A673 (cell line): ENCODE results near the gene ITGB8. TPM values are rescaled to one million over a fixed set of nuclear protein-coding genes. Genes with fewer than 3 reads are reported as not detected.

Experiments
- BruUV-seq: library from RNA; stranded (reverse); fragments of 400-500 nt; replicated peaks from 2 replicates; lab custom pipeline; 2021; lab: Mats Ljungman, UMichigan
- CTCF ChIA-PET: fragments of 300-600 bp; sonication (Branson Sonifier 250); formaldehyde crosslinking; loops from one replicate; lab custom pipeline; 2022; ENCODE audit warnings: antibody characterized with exemption; lab: Charles Lee
- POLR2A ChIA-PET: fragments of 300-600 bp; sonication (Branson Sonifier 250); formaldehyde crosslinking; loops from one replicate; lab custom pipeline; 2022; ENCODE audit warnings: antibody characterized with exemption; ENCODE audit not compliant: low non-redundant PET; lab: Charles Lee
- DNase-seq: peaks from one replicate; pipeline ENCODE4 v3.0.0-alpha.2; 2015; ENCODE audit warnings: low spot score
- H3K27ac ChIP-seq: fragments of 200-600 bp; sonication (generic); 2 replicates; pipeline ENCODE4 v1.5.1; 2016; ENCODE audit warnings: mixed run types, low read depth, mild to moderate bottlenecking, mixed read lengths, antibody characterized with exemption, low read length; ENCODE audit not compliant: poor library complexity, severe bottlenecking
- H3K27me3 ChIP-seq: fragments of 200-600 bp; sonication (generic); replicated peaks from 2 replicates; pipeline ENCODE4 v1.6.1; 2017; ENCODE audit warnings: mixed run types, low read depth, mild to moderate bottlenecking, mixed read lengths, antibody characterized with exemption, low read length; ENCODE audit not compliant: insufficient read depth, poor library complexity
- H3K36me3 ChIP-seq: fragments of 200-600 bp; sonication (generic); 2 replicates; pipeline ENCODE4 v1.6.1; 2016; ENCODE audit warnings: mixed run types, mild to moderate bottlenecking, mixed read lengths, antibody characterized with exemption, low read length; ENCODE audit not compliant: insufficient read depth, poor library complexity, severe bottlenecking
- H3K4me1 ChIP-seq: fragments of 200-600 bp; sonication (generic); 2 replicates; pipeline ENCODE4 v1.6.1; 2017; ENCODE audit warnings: mixed run types, mild to moderate bottlenecking, mixed read lengths, antibody characterized with exemption, low read length; ENCODE audit not compliant: insufficient read depth, poor library complexity, severe bottlenecking
- H3K4me3 ChIP-seq: fragments of 200-600 bp; sonication (generic); 2 replicates; pipeline ENCODE4 v1.5.1; 2016; ENCODE audit warnings: low read depth, mixed run types, mild to moderate bottlenecking, mixed read lengths, low read length; ENCODE audit not compliant: poor library complexity, severe bottlenecking
- H3K9me3 ChIP-seq: fragments of 200-600 bp; sonication (generic); 2 replicates; pipeline ENCODE4 v1.6.1; 2016; ENCODE audit warnings: mixed run types, low read depth, mild to moderate bottlenecking, mixed read lengths, antibody characterized with exemption, low read length; ENCODE audit not compliant: poor library complexity, severe bottlenecking
- EZH2 ChIP-seq: fragments of 200-600 bp; sonication (generic); IDR thresholded peaks from 2 replicates; pipeline ENCODE4 v1.6.1; 2017; ENCODE audit warnings: borderline replicate concordance, low read depth, mild to moderate bottlenecking, mixed read lengths, antibody characterized with exemption, low read length; ENCODE audit not compliant: poor library complexity, severe bottlenecking
- intact Hi-C: fragments of 100-400 bp; cut with micrococcal nuclease; formaldehyde crosslinking; loops from one replicate; pipeline ENCODE4 v1.10.0; 2022; ENCODE audit not compliant: unreplicated experiment
- total RNA-seq: library from RNA; stranded (reverse); gene quantifications from 2 replicates; pipeline ENCODE4 v1.2.3, GENCODE V29; 2021
- TF ChIP-seq, protein P1 (sequence below): fragments of 300-800, 200-600 bp; sonication (generic); conservative IDR thresholded peaks from 2 replicates; pipeline ENCODE4 v1.5.1; 2017; ENCODE audit warnings: low read depth, mild to moderate bottlenecking, antibody characterized with exemption, low read length, moderate library complexity, mixed read lengths

Gene ITGB8
- total RNA-seq, 1 experiment from 2014 or later = 1.3 TPM

DNA sequence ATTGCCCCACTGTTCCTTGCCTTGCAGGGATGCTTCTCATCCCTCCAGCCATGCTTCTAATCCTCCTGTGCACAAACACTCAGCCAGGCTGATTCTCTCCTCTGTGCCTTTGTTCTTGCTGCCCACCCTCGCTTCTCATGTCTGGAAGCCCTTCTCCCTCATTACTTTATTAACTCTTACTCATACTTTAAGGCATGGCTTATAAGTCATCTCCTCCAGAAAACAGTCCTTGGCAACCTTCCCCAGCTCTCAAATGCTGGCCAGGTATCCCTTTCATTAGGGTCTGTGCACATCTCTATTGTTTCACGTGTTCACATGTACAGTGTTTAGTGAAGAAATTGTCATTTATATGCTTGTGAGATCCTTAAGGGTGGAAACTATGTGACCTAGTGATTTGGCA, 62.9 kb downstream of the ITGB8 start:
- no peak overlapping the region for H3K27ac ChIP-seq
- POLR2A ChIA-PET = interaction anchor here (0.5 kb wide), 1 partner anchor 17 kb away, joined by 10 read pairs; no protein-coding TSS in a partner anchor
- no peak for TF ChIP-seq EZH2
- TF ChIP-seq, protein P1, sequence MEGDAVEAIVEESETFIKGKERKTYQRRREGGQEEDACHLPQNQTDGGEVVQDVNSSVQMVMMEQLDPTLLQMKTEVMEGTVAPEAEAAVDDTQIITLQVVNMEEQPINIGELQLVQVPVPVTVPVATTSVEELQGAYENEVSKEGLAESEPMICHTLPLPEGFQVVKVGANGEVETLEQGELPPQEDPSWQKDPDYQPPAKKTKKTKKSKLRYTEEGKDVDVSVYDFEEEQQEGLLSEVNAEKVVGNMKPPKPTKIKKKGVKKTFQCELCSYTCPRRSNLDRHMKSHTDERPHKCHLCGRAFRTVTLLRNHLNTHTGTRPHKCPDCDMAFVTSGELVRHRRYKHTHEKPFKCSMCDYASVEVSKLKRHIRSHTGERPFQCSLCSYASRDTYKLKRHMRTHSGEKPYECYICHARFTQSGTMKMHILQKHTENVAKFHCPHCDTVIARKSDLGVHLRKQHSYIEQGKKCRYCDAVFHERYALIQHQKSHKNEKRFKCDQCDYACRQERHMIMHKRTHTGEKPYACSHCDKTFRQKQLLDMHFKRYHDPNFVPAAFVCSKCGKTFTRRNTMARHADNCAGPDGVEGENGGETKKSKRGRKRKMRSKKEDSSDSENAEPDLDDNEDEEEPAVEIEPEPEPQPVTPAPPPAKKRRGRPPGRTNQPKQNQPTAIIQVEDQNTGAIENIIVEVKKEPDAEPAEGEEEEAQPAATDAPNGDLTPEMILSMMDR = no peak
- no peaks in the 10 kb centered on the region for H3K36me3 ChIP-seq
- intact Hi-C loops = no loop called here
- no peaks in the 10 kb centered on the region for H3K4me1 ChIP-seq
- no peaks in the 10 kb centered on the region for H3K27me3 ChIP-seq
- CTCF ChIA-PET = no interaction called here
- H3K9me3 ChIP-seq = no peaks in the 10 kb centered on the region
- no peak for DNase-seq
- BruUV-seq = no TSS peak
- H3K4me3 ChIP-seq = no peak overlapping the region

DNA sequence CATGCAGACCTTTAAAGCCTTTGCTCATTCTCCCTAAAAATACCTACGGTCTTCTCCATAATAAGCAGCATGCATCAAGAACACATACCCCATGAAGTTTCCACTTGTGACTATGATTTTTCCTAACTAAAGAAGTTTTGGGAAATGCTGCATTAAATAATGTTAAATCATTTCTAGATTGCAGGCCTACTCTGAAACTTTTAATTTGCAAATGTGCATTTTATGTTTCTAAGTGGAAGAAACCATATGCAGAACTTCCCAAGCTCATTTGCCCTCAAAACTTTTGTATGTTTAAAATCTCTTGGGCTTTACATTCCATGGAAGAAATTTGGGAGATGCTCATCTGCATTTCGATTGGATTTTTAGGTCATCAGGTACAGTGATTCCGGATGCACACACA, 63.6 kb downstream of the ITGB8 start:
- Histone ChIP-seq H3K27ac (no peak overlapping the region), H3K9me3 (no peaks in the 10 kb centered on the region), H3K4me1 (no peaks in the 10 kb centered on the region), H3K36me3 (no peaks in the 10 kb centered on the region), H3K27me3 (no peaks in the 10 kb centered on the region), H3K4me3 (no peak overlapping the region)
- BruUV-seq = no TSS peak
- TF ChIP-seq, protein P1 = no peak
- TF ChIP-seq EZH2 = no peak
- no peak for DNase-seq
- CTCF ChIA-PET = no interaction called here
- POLR2A ChIA-PET = interaction anchor here (0.5 kb wide), 1 partner anchor 16 kb away, joined by 10 read pairs; no protein-coding TSS in a partner anchor
- intact Hi-C loops = no loop called here

DNA sequence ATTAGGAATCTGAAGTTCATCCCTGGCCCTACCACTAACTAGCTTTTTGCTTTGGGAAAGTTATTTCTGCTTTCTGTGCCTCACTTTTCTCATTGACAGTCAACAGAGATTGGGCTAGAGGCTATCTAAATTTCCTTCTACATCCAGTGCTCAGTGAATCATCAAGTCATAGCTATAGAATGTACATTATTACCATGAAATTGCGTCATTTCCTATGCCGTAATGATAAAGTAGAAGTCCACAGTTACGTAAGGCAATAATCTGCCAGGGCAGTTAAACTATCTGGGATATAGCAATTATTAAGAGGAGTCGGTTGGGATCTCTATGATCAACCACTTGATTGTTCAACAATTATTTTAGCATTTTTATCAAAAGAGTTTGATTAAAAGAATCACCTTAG, 64.4 kb downstream of the ITGB8 start:
- Histone ChIP-seq H3K27ac (no peak overlapping the region), H3K4me3 (no peak overlapping the region), H3K4me1 (no peaks in the 10 kb centered on the region), H3K36me3 (no peaks in the 10 kb centered on the region), H3K27me3 (no peaks in the 10 kb centered on the region), H3K9me3 (no peaks in the 10 kb centered on the region)
- POLR2A ChIA-PET = no interaction called here
- TF ChIP-seq EZH2 = no peak
- TF ChIP-seq, protein P1 = no peak
- intact Hi-C loops = no loop called here
- BruUV-seq = no TSS peak
- DNase-seq = peak; percentile 56
- CTCF ChIA-PET = interaction anchor here (0.6 kb wide), 1 partner anchor 1744 kb away, joined by 3 read pairs; no protein-coding TSS in a partner anchor
